GM12872 (cell line): ENCODE results near the gene CCL5.

ENCODE experiments used
- CTCF ChIP-seq: IDR thresholded peaks from 3 replicates; pipeline ENCODE4 v1.5.1; 2011; ENCODE audit warnings: low read depth, mild to moderate bottlenecking, low read length, moderate library complexity; ENCODE audit not compliant: insufficient read depth

The CCL5 gene

GRCh38 chr17:35864853-35865252 is 15.3 kb downstream of the CCL5 start:
- TF ChIP-seq CTCF = no peak

DNA sequence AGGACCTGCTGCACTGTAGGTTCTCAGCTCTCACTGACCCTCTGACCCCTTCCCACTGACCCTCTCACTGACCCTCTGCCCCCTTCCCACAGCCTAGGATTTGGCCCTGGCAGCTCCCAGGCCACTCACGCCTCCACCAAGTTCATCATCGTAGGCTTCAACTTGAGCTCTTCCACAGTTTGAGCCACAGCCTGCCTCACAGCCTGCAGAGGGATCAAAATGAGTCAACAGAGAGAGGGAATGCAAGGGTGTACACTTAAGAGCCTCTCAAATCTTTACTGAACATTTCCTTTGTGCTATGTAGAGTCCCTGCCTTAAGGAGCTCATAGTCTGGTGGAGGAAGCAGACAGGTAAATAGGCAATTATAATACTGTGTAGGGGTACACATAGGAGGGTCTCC is 23.6 kb downstream of the CCL5 start:
- no peak for TF ChIP-seq CTCF

DNA sequence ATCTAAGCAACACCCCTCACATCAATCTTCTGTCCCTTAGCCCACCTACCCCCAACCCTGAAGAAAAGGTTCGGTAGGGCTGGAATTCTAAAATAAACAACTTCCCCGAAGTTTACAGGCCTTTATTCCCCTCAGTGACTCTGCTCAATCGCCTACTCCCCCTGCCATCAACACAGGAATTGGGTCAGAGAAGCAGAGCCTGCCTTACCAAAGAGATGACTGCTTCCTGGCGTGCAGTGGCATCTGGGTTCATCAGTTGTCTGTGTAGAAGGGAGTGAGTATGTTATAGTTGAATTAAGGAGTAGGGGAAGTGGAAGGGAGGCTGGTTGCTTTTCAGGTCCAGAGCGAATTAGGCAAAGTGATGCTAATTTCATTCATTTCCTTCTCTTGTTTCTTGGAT is 24.2 kb downstream of the CCL5 start:
- no peak for TF ChIP-seq CTCF

DNA sequence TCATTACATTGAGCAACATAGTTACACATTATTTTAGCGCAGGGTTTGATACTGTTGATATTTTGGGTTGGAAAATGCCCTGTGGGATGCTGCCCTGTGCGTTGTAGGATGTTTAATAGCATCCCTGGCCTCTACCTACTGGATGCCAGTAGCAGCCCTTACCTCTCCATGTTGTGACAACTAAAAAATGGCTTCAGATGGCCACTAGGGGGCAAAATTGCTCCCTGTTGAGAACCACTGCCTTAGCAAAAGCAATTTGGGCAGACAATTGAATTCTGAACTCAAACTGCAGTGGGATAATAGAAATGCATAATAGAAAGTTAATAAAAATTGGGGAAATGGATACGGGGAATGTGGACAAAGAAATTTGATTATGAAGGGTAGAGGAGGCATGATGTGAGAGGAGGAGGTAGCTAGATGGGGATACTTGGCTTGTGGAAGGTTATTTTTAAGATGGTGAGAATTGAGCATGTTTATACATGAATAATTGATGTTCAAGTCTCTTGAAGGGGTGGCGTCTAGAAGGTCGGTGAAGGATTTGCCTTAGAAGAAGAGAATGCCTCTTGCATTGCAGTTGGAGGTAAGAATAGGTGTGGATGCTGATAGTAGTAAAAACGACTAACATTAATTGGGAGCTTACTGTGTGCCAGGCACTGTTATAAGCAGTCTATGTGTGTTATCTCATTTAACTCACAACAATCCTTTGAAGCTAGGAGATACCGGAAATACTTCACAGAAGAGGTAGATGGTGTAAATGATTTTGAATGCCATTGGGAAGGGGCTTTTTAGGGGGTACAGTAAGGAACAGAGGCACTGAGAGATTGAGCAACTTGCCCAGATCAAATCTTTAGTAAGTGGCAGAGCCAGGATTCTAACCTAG is 30.5 kb downstream of the CCL5 start:
- TF ChIP-seq CTCF = peak; percentile 77

GRCh38 chr17:35847633-35848373 is 32.4 kb downstream of the CCL5 start:
- no peak for TF ChIP-seq CTCF

- TF ChIP-seq CTCF = no peak
Measured at GRCh38 chr17:35847006-35847405, 33.2 kb downstream of the CCL5 start.

DNA sequence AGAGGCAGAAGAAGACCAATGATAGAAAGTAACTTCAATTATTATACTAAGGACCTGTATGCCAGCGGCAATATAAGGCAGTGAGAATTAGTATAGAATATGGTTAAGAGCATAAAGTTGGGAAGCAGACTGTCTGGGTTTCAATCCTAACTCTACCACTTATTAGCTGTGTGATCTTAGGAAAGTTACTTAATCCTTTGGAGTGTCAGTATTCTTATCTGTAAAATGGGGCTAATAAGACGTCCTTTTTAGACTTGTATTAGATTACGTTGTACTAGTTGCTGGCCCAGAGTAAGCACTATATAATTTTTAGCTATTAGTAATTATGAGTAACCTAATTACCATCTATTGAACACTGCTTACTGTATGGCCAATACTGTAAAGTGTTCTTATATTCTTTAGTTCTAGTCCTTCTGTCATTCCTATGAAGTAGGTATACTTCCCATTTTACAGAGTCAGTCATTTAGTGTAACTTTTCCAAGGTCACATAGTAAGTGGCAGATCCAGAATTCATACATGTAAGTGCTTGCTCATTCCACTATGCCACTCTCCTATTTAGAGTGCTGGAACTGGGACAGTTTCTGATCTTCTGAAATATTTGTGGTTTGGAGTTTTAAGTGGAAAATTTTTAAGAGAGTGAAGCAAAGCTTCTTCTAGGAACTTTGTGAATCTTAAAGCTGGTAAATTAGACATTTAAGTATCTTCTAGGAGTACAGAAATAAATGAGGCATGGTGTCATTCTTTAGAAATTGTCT is 33.9 kb downstream of the CCL5 start:
- no peak for TF ChIP-seq CTCF
